Hypothalamus (tissue), 51 donors: ENCODE measurements around the gene EPN3.
A peak's percentile ranks its signal among the peaks of the same experiment; 100 is the strongest.

ENCODE experiments used
- DNase-seq, 51 donors: peaks; one replicate each; lab custom pipeline; 2025; lab: John Stamatoyannopoulos, UW

EPN3 gene

DNA sequence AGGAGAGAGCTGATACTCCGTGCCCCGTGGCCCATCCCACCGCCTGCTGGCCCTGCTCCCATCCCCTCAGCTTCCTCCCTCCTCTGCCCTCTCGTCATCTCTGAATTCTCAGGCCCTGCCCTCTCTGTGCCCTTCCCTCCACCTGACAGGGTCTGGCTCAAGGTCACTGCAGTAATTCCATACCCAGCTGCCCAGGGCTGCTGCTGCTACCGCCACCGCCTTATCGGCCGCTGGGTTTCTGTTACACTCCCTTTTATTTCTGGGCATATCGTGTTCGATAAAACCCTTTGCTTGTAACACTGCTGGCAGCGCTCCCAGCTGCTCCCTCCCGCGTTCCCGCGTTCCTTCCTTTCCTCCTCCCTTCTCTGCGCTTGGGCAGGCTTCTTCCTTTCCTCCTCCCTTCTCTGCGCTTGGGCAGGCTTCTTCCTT lies 1.2 kb downstream of the EPN3 start:
- peak in 3 of 51 donors; percentile 5 to 21 (median 19) for DNase-seq

DNA sequence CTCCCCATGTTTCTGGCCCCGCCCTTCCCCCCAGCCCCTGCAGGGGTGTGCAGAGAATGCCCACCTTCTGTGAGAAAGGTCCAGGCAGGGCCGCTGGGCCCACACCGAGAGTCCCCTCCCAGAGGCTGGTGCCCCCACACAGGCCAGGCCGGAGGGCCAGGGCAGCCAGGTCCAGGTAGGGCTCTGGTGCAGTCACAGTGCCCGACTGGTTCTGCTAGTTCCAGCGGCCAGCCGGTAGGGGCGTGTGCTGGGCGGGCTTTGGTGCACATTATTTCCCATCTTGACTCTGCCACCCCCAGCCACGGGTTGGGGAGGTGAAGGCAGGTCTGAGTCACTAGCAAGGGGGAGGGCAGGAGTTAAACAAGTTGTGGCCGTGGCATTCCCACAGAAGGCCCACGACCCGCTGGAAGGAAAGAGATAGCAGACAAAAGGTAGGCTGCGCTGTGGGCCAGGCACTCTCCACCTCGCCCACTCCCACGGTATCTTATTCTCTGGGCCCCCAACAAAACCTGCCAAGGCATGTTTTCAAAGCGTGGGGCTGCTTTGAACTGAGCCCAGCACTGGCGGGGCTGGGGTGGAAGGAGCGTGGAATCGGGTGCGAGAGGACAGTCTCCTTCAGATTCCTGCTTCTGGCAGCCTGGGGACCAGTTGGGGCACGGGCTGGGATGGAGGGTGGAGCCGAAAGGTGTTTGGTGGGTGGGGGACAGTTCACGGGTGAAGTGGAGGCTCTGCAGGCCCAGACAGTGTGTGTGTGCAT lies 1.9 kb downstream of the EPN3 start:
- DNase-seq = no peak

DNA sequence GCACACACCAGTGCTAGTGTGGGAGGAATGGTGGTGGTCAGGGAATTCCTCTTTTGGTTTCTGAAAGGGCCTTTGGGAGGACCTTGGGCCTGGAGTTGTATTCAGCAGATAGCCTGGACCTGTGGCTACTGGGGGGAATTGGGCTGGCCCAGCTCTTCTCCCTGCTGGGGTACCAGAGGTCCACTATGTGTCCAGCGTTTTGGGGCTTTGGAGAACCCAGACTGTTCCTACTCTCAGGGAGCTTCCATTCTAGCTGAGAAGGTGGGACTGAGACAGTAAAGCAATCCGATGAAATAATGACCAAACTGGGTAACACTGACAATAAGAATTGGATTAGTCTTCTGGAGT lies 2.4 kb downstream of the EPN3 start:
- DNase-seq = no peak

DNA sequence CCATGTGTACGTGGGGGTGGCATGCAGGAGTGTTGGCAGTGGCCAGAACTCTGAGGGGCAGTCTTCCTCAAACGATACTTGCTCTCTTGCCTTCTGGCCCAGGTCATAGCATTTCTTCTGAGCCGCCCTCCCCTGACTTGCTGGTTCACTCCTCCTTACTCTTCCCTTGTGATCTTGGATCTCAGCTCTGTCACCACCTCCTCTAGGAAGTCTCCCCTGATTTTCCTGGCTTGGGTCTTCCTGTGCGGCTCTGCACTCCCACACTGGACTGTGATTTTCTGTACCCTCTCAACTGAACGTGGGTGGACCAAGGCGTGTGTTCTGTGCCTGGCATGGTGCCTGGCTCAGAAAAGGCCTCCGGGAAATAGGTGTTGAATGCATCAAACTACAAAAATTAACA lies 2.9 kb downstream of the EPN3 start:
- no peak for DNase-seq

DNA sequence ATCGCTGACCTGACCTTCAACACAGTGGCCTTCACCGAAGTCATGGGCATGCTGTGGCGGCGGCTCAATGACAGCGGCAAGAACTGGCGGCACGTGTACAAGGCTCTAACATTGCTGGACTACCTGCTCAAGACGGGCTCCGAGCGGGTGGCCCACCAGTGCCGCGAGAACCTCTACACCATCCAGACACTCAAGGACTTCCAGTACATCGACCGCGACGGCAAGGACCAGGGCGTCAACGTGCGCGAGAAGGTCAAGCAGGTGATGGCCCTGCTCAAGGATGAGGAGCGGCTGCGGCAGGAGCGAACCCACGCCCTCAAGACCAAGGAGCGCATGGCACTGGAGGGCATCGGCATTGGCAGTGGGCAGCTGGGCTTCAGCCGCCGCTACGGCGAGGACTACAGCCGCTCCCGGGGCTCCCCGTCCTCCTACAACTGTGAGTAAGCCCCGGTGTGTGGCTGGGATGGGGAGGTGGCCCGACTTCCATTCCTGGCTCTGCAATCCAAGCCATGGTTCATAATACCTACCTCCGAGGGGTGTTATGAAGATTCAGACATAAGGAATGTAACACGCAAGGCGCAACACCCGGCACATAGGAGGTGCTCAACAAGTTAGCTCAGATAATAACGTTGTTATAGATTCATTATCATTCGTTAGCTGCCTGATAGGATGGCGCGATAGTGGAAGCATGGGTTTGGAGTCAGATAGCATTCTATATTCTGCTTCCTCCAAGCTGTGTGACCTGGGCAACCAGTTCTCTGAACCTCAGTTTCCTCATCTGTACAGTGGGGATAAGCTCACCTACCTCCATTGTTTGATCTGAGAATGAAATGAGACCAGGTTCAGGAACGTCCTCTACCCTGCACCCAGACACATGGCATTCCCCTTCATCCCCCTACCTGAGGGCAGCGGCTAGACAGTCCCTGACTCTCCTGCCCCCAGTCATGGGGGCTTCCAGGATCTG lies 4.4 kb downstream of the EPN3 start:
- no peak for DNase-seq

DNA sequence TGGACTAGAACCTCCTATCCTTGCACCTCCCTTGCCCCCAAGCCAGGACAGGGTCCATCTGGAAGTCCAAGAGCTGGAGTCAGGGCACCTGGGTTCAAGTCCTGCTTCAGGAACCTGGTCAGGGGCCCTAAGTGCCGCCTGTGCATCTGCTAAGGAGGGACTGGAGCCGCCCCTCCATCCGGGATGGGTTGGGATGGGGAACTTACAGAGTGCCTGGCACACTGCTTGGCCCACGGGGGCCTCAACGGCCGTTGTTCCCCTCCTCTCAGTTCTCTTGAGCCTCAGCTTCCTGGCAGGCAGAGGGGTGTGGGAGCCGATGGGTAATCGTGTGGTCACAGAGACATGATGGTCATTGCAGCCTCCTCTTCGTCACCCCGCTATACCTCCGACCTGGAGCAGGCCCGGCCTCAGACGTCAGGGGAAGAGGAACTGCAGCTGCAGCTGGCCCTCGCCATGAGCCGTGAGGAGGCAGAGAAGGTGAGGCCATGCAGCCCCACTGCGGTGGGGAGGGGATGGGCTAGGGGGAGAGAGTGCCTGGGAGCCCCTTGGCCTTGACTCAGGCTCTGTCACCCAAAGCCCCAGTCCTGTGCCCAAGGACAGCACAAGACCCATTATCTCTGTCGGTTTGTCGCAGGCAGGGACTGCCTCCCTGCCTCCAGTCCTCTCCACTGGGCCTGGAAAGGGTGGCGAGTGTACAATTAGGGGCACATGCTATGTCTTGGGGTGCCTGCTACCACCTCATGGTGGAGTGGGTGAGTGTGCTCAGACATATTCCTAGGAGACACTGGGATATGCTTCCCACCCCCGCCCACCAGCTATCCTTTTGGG lies 5.4 kb downstream of the EPN3 start:
- no peak for DNase-seq

DNA sequence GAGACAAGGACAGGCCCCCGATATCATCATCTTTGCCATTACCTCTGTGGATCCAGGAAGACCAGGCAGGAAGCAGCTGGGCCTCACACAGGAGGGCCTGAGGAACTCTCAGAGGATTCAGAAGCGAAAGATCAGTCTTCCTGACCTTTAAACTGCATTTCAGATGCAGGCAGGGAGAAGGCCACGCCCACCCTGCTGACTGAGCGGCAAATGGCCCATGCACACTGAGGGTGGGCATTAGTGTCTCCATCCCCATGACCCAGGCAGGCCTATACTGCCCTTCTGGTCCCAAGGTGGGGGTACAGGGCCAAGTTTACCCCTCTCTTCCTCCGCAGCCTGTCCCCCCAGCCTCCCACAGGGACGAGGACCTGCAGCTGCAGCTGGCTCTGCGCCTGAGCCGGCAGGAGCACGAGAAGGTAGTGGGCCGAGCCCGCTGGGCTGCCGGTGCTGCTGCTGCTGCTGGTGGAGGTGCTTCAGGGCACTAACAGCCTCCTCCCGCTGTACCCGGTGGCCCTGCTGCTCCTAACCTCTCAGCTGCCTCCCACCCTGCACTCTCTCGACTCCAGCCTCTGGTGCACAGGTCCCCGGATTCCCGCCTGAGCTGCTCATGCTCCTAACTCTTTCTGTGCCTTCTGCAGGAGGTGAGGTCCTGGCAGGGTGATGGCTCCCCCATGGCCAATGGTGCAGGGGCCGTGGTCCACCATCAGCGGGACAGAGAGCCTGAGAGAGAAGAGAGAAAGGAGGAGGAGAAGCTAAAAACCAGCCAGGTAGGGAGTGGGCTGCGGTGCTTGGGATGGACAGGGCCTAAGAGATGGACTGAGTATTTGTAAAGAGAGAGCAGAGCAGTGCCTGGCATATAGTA lies 6.2 kb downstream of the EPN3 start:
- DNase-seq = no peak

DNA sequence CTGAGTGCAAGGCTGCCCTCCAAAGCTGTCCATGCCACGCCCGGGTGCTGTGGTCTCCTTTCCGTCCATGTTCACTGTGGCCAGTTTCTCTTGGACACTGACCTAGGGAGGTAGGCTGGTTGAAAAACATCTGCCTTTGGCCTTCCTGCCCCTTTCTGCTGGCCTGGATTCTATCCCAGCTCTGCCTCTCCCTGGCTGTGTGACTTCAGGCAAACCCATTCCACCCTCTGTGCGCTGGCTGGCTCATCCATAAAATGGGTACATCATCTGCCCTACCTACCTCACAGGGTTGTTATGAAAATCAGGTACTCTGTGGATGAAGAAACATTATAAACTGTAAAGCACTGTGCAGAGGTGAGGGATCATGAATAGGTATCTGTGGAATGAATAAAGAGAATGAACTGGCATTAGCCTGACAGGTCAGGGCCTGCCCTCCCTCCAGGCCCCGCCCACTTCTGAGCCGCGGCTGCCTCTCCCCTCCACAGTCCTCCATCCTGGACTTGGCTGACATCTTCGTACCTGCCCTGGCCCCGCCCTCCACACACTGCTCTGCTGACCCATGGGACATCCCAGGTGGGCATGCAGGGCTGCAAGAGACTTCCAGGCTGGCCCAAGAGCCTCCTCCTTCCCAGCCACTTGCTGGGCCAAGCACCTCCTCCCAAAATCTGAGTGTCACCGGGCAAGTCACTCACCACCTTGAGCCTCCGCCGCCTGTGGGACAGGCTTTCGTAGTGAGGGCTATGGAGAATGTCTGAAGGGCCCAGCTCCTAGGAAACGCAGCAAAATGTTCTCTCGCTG lies 7.4 kb downstream of the EPN3 start:
- no peak for DNase-seq

DNA sequence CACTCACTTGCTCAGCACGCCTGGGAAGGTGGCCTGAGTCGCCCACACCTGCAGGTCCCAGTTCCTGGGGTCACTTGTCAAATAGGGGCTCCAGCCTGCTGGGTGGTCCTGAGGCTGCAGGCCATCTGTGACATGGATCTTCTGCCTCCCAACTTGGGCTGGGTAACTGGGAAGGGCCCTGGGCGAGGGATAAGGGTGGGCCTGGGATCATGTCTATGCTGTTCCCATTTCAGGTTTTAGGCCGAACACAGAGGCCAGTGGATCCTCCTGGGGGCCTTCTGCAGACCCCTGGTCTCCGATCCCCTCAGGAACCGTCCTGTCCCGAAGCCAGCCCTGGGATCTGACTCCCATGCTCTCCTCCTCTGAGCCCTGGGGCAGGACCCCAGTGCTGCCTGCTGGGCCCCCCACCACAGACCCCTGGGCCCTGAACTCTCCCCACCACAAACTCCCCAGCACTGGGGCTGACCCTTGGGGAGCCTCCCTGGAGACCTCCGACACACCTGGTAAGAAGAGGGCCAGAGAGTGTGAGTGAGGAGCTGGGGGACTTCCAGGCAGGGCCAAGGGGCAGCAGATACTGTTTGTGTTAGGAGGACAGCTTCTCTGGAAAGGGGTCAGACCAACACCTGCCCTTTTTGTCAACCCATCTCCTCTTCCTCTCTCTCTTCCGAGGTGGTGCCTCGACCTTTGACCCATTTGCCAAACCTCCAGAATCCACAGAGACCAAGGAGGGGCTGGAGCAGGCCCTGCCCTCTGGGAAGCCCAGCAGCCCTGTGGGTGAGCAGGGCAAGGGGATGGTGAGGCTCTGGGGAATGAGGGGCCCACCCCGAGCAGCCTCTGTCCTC lies 8.2 kb downstream of the EPN3 start:
- no peak for DNase-seq

DNA sequence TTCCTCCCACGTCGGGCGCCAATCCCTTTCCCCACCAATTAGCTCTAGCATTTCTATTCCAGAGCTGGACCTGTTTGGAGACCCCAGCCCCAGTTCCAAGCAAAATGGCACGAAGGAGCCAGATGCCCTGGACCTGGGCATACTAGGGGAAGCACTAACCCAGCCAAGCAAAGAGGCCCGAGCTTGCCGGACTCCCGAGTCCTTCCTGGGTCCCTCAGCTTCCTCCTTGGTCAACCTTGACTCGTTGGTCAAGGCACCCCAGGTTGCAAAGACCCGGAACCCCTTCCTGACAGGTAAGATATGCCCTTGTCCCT lies 8.8 kb downstream of the EPN3 start:
- DNase-seq = peak in 2 of 51 donors; percentile 38 to 50

DNA sequence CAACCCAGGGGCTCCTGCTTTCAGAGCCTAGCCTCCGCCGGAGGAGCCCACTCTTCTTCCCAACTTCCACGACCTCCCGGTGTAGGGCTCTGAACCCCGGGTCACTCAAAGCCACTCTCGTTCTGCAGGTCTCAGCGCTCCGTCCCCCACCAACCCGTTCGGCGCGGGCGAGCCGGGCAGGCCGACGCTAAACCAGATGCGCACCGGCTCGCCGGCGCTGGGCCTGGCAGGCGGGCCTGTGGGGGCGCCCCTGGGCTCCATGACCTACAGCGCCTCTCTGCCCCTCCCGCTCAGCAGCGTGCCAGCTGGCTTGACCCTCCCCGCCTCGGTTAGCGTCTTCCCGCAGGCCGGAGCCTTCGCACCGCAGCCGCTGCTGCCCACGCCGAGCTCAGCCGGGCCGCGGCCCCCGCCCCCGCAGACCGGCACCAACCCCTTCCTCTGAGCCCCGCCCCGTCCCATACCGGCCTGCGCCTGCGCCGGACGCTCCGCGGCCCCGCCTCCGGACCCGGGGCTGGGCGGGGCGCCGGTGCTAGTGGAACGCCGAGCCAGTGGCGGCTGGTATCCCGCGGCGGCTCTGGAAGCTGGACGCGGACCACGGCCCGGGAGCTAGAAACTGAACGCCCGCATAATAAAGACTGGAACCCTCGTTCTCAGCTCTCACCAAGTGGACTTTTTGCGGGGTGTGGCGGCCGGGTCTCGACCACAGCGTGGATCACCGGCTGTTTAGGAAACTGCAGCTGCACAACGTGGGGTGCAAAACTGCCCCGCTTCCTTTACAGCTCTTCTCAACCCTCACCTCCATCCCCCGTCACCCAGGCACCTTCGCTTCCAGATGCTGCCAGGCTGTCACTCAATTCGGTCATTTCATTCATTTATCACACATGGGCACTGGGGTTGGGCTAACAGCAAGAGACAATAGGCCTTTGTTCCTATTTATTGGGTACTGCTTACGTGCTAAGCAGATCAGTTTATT lies 9.5 kb downstream of the EPN3 start:
- DNase-seq = peak; percentile 26 to 91 (median 77)

DNA sequence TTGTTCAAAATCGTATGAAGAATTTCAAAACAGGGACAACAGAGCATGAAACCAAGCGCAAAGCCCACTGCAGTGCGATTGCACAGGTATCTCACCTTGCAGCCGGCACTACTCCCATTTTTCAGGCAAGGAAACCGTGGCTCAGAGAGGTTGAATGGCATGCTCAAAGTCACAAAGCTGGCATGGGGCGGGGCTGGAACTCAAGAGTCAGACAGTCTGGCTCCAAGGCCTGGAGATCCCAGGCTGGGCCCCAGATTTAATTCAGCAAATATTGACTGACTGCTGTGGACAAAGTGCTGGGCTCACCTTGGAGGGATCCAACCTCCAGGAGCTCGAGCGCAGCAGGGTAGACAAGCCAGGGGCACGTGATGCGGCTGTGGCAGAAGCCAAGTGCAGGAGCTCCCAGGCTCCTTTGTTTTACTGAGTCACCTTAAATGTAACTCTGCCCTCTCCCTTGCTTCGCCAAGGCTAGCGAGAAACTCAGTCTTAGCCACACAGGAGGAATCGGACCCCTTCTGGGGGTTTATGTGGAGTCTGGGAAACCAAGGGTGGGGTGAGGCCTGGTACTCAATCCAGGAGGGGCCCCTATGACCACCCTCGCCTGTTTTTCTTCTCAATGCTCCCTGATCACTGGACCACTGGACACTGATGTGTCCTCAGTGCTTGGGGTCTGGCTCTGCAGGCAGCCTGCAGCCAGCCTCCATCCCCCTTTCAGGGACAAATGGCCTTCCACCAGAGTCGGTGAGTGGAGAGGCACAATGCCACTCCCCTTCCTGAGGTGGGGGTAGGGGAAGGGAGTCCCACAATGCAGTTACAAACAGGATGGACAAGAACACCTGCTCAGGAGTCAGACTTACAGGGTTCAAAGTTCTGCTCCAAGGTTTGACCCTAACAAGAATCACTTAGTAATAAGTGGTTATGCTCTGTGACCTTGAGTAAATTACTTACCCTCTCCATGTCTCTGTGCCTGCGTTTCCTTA lies 10.6 kb downstream of the EPN3 start:
- no peak for DNase-seq

DNA sequence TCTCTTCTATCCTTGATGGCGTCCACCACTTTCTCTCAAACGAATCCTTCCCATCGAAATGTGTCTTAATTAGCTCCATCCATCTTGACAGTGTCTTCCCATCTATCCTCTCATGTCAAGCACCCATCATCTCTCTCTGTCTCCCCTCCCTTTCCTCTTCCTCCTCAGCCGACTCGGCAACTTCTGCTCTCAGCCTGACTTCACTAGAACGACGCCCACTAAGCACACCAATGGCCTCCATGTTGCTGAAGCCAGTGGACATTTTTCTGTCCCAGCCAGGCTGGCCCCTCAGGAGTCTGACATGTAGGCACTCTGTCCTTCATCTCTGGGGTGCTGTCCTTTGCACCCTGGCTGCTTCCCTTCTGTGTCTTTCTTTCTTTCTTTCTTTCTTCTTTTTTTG lies 12.0 kb downstream of the EPN3 start:
- no peak for DNase-seq

DNA sequence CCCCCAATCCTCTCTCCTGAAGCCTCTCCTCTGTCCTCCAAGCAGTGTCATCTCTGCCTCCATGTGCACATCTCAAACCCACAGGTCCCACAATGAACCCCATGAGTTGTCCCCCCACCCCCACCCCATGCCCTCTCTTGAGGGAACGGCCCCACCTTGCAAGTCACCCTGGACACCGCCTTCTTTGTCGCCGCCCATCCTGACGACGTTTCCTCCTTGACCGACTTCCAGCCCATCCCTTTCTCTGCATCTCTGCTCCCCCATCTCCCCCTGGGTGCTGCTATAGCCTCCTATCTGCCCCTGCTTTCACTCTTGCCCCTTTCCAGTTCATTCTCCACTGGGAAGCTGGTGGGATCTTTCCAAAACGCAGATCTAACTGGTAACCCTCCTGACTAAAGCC lies 12.8 kb downstream of the EPN3 start:
- no peak for DNase-seq

DNA sequence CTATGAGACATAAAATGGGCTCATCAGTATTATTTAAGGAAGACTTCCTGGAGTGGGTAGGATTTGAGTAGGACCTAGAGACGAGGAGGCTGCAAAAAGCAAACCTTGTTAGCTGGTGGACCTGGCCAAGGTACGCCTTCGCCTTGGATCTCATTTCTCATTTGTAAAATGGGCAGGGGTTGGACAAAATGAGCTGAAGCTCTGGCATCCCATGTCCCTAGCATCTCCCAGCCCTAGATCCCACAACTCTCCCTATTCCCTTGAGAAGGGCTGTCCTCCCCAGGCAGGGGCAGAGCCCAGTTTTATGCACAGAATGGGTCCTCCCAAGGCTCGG lies 14.1 kb downstream of the EPN3 start:
- DNase-seq = no peak
